Gastroesophageal sphincter (tissue), 4 donors: Measurements from ENCODE around the gene MYO1F. TPM values are rescaled to one million over a fixed set of nuclear protein-coding genes. Genes with fewer than 3 reads are reported as not detected.

ENCODE experiments used
- ATAC-seq: fragments of 150-250 bp; one replicate; pipeline ENCODE4 v1.9.1; 2016; ENCODE audit warnings: mild to moderate bottlenecking, moderate library complexity
- H3K27ac ChIP-seq, 4 donors: fragments of 200-600 bp; sonication (generic) in 3 of 4; 1 replicate in 3 of 4; 2 replicates in 1 of 4; pipeline ENCODE4 v1.5.1; 2016 to 2019
- H3K27me3 ChIP-seq: fragments of 200-600 bp; sonication (generic); one replicate; pipeline ENCODE4 v1.5.1; 2019
- H3K36me3 ChIP-seq, 2 donors: fragments of 200-600 bp; sonication (generic); one replicate each; pipeline ENCODE4 v1.5.1; 2019; ENCODE audit warnings: control low read depth in 1 of 2
- H3K4me1 ChIP-seq, 3 donors: fragments of 200-600 bp; sonication (generic); 1 replicate in 2 of 3; 2 replicates in 1 of 3; pipeline ENCODE4 v1.5.1; 2016 to 2019; ENCODE audit warnings: control low read depth in 2 of 3
- H3K4me3 ChIP-seq, 2 donors: fragments of 200-600 bp; sonication (generic); one replicate each; pipeline ENCODE4 v1.5.1; 2019; ENCODE audit warnings: mild to moderate bottlenecking in 1 of 2, moderate library complexity in 1 of 2
- H3K9me3 ChIP-seq, 3 donors: fragments of 200-600 bp; sonication (generic); one replicate each; pipeline ENCODE4 v1.5.1; 2017 to 2019; ENCODE audit warnings: control low read depth in 2 of 3
- EP300 ChIP-seq: sonication (generic); formaldehyde crosslinking; IDR thresholded peaks from one replicate; pipeline ENCODE4 v1.6.1; 2017; ENCODE audit warnings: antibody characterized with exemption, mild to moderate bottlenecking
- POLR2A ChIP-seq, 2 donors: fragments of 450-650 bp; IDR thresholded peaks; one replicate each; pipeline ENCODE4 v1.6.1; 2017; ENCODE audit warnings: antibody characterized with exemption in 2 of 2, mild to moderate bottlenecking in 2 of 2, moderate library complexity in 1 of 2
- POLR2AphosphoS5 ChIP-seq: sonication (generic); formaldehyde crosslinking; IDR thresholded peaks from one replicate; pipeline ENCODE4 v1.6.1; 2017; ENCODE audit warnings: antibody characterized with exemption
- WGBS, 2 donors: methylation state at CpG; one replicate each; pipeline ENCODE4 v1.1.5; 2018; ENCODE audit warnings: low coverage in 1 of 2; 5-methylcytosine and 5-hydroxymethylcytosine counted together
- total RNA-seq, 4 donors: library from RNA; depleted of rRNA; stranded (reverse); fragments of >200 nt; gene quantifications; one replicate each; pipeline ENCODE4 v1.1.0, GENCODE V29; 2016
- TF ChIP-seq, protein P1 (sequence below), 4 experiments: fragments of 200-600 bp in 2 of 4; fragments of 450-650 bp in 2 of 4; sonication (generic) in 1 of 4; IDR thresholded peaks; one replicate each; pipeline ENCODE4 v1.5.1; 2017 to 2019; ENCODE audit warnings: antibody characterized with exemption in 4 of 4, mild to moderate bottlenecking in 2 of 4, moderate library complexity in 2 of 4

Gene MYO1F
- total RNA-seq, 4 donors from 2014 or later = 5.4 to 41.5 (median 10.3) TPM

DNA sequence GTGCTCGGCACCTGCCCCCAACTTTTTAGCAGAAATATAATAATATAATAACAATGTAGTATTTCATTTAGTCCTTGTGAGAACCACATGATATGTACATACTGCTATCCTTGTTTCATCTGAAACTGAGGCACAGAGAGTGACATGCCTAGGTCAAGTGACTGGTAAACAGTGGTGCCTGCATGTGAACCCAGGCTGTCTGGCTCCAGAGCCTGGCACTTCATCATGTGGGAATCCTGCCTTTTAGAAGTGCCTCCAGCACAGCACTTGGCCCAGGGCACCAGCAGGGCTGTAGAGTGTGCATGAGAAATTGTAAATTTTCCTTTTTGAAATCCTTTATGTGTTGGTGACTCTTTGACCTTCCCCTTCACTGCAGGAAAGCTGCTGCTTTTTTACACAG, 102.2 kb downstream of the MYO1F start:
- H3K27ac ChIP-seq = no peak overlapping the region
- H3K4me3 ChIP-seq = no peak overlapping the region
- TF ChIP-seq, protein P1, sequence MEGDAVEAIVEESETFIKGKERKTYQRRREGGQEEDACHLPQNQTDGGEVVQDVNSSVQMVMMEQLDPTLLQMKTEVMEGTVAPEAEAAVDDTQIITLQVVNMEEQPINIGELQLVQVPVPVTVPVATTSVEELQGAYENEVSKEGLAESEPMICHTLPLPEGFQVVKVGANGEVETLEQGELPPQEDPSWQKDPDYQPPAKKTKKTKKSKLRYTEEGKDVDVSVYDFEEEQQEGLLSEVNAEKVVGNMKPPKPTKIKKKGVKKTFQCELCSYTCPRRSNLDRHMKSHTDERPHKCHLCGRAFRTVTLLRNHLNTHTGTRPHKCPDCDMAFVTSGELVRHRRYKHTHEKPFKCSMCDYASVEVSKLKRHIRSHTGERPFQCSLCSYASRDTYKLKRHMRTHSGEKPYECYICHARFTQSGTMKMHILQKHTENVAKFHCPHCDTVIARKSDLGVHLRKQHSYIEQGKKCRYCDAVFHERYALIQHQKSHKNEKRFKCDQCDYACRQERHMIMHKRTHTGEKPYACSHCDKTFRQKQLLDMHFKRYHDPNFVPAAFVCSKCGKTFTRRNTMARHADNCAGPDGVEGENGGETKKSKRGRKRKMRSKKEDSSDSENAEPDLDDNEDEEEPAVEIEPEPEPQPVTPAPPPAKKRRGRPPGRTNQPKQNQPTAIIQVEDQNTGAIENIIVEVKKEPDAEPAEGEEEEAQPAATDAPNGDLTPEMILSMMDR (IDR thresholded peaks at IDR 0.05) = no peak
- TF ChIP-seq POLR2A (IDR thresholded peaks at IDR 0.05) (no peak), POLR2AphosphoS5 (no peak), EP300 (no peak)
- ATAC-seq = no peak
- peaks cover 0 to 37% (median 7%) of the 10 kb centered on the region in 3 donors for H3K4me1 ChIP-seq
- no peaks in the 10 kb centered on the region for H3K9me3 ChIP-seq
- WGBS, 2 donors = 80 to 83% methylated on average over 1 of the region's 1 CpG
- H3K27me3 ChIP-seq = no peaks in the 10 kb centered on the region
- peaks cover 4 to 92% of the 10 kb centered on the region in 2 donors for H3K36me3 ChIP-seq

DNA sequence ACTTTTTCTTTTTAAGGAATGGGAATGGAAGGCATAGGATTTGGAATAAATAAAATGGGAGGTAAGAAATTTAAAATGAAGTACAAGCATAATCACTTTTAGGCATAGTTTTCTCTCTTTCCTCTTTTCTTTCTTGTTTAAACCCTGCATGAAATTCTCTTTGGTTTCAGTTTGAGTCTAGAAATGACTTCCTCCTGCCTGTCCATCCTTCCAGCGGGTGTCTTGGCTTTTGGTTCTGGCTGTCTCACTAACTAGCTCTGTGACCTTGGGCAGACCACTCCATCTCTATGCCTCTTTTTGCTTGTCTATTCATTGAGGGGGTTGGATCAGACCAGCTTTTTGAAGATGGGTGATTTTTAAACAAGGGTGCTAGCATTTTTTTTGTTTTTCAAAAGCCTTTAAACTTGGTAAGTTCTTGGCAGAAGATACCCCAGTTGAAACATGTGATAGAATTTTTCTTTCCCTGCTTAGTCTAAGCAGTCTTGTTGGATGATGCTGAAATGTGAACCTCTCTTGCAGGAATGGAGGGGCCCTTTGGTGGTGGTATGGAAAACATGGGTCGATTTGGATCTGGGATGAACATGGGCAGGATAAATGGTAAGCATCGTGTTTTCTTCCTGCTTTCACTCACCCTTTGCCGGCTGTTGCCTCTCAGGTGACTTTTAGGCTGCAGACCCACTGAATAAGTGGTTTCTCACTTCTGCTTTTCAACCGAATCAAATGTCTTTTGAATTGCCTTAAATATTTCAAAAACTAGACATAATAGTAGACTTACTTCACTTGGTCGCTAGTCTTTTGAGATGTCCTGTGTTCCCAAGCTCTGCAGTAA, 103.4 kb downstream of the MYO1F start:
- Histone ChIP-seq H3K27ac (no peak overlapping the region), H3K4me3 (no peak overlapping the region), H3K27me3 (no peaks in the 10 kb centered on the region), H3K9me3 (no peaks in the 10 kb centered on the region), H3K36me3 (peaks cover 10 to 96% of the 10 kb centered on the region in 2 donors), H3K4me1 (peaks cover 0 to 33% (median 7%) of the 10 kb centered on the region in 3 donors)
- no peak for ATAC-seq
- no peak for TF ChIP-seq POLR2AphosphoS5
- TF ChIP-seq, protein P1 (IDR thresholded peaks at IDR 0.05) = no peak
- no peak for TF ChIP-seq EP300
- TF ChIP-seq POLR2A (IDR thresholded peaks at IDR 0.05) = no peak
- WGBS, 2 donors = 78 to 82% methylated on average over 5 to 6 of the region's 6 CpGs

Other genes with a start within 250 kb of the MYO1F start
- gene KANK3, start 234.2 kb downstream of the MYO1F start, total RNA-seq = 10 to 100 TPM in 3 of 4 donors, 1 to 10 TPM in 1; 9.8 to 22.3 (median 19.2) TPM
- gene ANGPTL4, start 213.3 kb downstream of the MYO1F start, total RNA-seq = 10 to 100 TPM in 3 of 4 donors, 1 to 10 TPM in 1; 4.4 to 48.2 (median 19.4) TPM
- gene RAB11B, start 187.1 kb downstream of the MYO1F start, total RNA-seq = 10 to 100 TPM; 28.6 to 71.8 (median 36.1) TPM
- 100 to 1,000 TPM; 125 to 330 (median 237) TPM for gene MARCHF2, start 164.1 kb downstream of the MYO1F start, total RNA-seq
- 100 to 1,000 TPM in 2 of 4 donors, 10 to 100 TPM in 2; 75.1 to 120 (median 101) TPM for gene HNRNPM, start 132.5 kb downstream of the MYO1F start, total RNA-seq
- 1 to 10 TPM in 1 of 4 donors, under 1 TPM in 3; 0.23 to 1.2 (median 0.45) TPM for gene PRAM1, start 74.8 kb downstream of the MYO1F start, total RNA-seq
- 10 to 100 TPM in 2 of 4 donors, 1 to 10 TPM in 2; 3.6 to 18.9 (median 10.3) TPM for gene ZNF414, start 63.3 kb downstream of the MYO1F start, total RNA-seq
- gene ADAMTS10, start 33.3 kb upstream of the MYO1F start, total RNA-seq = 10 to 100 TPM; 15.7 to 45.3 (median 22.8) TPM
- gene NFILZ, start 53.2 kb upstream of the MYO1F start, total RNA-seq = not detected
- not detected for gene ACTL9, start 121.4 kb upstream of the MYO1F start, total RNA-seq
- gene OR2Z1, start 144.2 kb upstream of the MYO1F start, total RNA-seq = not detected